Dendritic cell treated with granulocyte-macrophage colony-stimulating factor and Interleukin-4, amounts not matched to agents 40 ng/mL and 50 ng/mL, for 4 days (primary cell): ENCODE data around the gene ADRA2A.

Source experiments
- H3K27ac Mint-ChIP-seq: one replicate; pipeline ENCODE4 v1.8.0; 2022; ENCODE audit warnings: mild to moderate bottlenecking, mixed read lengths
- H3K27me3 Mint-ChIP-seq: one replicate; pipeline ENCODE4 v1.8.0; 2022; ENCODE audit warnings: mild to moderate bottlenecking, mixed read lengths
- H3K36me3 Mint-ChIP-seq: one replicate; pipeline ENCODE4 v1.8.0; 2022; ENCODE audit warnings: low read depth, mixed read lengths
- H3K4me1 Mint-ChIP-seq: one replicate; pipeline ENCODE4 v1.8.0; 2022; ENCODE audit warnings: low read depth, mixed read lengths
- H3K4me3 Mint-ChIP-seq: one replicate; pipeline ENCODE4 v1.8.0; 2022; ENCODE audit warnings: mild to moderate bottlenecking, moderate library complexity, mixed read lengths
- H3K9me3 Mint-ChIP-seq: one replicate; pipeline ENCODE4 v1.8.0; 2022; ENCODE audit warnings: mixed read lengths
- intact Hi-C: fragments of 100-400 bp; cut with micrococcal nuclease; formaldehyde crosslinking; loops from one replicate; pipeline ENCODE4 v1.15.0; 2022

ADRA2A gene

DNA sequence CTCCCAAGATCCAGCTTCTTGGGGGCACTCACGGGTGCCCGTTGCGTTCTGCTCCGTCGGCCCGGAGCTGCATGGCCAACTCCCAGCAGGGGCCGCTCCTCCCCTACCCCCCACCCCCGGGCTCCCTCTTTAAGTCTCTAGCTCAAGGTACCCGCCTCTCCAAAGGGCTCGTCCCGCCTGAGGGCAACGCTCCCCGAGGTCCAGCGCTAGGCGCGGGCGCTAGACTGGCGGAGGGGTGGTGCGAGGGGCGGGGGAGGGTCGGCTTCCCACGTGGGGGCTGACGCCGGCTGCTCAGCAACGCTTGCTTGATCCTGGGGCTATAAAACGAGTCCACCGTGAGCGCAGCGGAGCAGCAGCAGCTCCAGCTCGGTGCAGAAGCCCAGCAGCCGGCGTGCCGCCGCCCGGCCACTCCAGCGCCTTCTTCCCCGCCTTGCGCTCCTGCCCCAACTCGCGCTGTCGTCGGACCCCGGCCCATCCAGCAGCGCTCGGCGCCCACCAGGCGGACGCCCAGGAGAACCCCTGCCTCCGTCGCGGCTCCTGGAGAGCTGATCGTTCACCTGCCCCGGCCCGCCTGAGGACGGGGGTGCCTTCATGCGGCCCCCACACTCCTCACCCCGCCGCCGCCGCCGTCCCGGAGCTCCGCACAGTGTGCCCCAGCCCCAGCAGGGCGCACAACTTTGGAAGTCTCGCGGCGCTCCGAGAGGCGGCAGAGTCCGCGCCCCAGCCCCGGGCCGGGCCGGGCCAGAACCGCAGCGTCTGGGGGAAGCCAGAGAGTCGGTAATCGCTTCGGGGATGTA lies at the start of gene ADRA2A:
ADRA2A (plus strand) TSS at position 348 of the 797 bp plus-strand sequence. CDS start 968 bp downstream, outside the sequence.
- Mint-ChIP-seq H3K36me3 (no peaks in the 10 kb centered on the region), H3K4me3 (peak within 1 kb of the TSS; percentile 78), H3K27me3 (peaks cover 76% of the 10 kb centered on the region), H3K4me1 (peaks cover 22% of the 10 kb centered on the region), H3K27ac (no peak within 1 kb of the TSS), H3K9me3 (no peaks in the 10 kb centered on the region)
- intact Hi-C loops = no loop called here

DNA sequence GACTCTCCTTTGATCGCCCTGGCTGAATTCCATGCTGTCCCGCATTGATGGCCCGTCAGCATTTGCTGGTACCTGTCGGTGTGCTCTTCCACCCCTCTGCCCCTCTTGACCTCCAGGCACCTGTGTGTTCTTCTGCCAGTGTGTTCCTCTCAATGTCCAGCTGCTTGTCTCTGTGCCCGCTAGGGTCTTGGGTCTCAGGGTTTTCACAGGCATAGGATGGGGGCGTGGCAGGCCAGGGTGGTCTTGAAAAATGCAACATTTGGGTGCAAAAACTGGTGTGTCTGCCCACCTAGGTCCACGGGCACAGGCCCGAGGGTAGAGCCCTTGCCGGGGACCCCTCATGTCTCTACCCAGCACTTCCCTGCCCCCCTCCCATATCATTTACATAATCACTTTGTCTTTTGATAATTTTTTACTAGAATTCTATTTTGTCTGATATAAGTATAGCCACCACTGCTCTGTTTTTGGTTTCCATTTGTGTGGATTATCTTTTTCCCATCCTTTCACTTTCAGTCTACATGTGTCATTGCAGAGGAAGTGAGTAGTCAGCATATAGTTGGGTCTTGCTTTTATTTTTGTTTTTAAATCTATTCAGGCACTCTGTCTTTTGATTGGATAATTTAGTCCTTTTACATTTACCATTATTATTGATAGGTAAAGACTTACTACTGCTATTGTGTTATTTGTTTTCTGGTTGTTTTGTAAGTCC lies 46.6 kb upstream of the ADRA2A start:
- Mint-ChIP-seq H3K27me3 (no peaks in the 10 kb centered on the region), H3K9me3 (peaks cover 68% of the 10 kb centered on the region), H3K4me3 (no peak overlapping the region), H3K4me1 (peaks cover 8% of the 10 kb centered on the region), H3K27ac (no peak overlapping the region), H3K36me3 (peaks cover 61% of the 10 kb centered on the region)
- intact Hi-C loops = no loop called here

DNA sequence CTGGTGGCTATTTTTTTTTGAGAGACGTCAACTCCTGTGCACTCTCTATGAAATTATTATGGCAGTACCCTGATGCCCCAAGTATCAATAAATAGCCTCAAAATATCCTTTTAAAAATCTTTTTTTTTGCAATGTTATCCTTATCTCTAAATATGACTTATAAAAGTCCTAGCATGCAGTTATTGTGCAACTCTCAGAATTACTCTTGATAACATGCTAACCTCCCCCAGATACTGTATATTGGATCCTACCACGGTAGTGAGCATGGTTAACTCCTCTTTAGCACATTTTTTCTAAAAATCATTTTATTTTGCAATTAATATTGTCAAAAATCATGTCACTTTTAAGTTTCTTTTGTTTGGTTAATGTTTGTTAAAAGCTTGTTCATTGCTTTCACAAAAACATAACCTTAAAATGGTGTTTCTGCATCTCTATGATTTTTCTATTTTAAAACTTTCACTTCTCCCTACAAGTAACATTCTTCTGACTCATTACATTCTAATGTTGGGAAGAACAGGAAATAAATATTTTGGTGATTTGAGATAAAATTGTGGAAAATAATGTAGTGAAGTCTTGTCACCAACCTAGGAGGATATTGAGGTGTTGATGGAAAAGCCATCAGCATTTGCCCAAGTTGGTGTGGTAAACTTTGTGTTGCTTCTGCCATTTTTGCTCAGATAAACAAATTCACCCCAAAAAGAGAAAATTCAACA lies 42.1 kb upstream of the ADRA2A start:
- Mint-ChIP-seq H3K27me3 (no peaks in the 10 kb centered on the region), H3K4me3 (no peak overlapping the region), H3K36me3 (peaks cover 47% of the 10 kb centered on the region), H3K4me1 (peaks cover 8% of the 10 kb centered on the region), H3K27ac (no peak overlapping the region), H3K9me3 (peaks cover 63% of the 10 kb centered on the region)
- intact Hi-C loops = no loop called here

DNA sequence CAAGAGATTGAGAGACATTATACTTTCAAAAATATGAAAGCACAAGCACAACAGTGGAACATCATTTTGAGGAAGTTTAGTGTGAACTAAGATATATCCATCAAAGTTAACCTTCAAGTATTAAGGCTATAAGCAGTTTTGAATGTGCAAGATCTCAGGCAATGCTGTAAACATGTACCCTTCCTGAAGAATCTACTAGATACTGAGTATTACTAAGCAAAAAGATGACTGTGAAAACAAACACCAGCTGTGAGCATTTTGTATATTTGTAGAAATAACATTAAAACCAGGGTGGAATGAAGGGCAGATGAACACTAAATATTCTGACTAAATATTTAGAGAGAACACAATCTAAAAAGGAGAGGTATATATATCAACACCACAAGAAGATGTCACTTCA lies 41.3 kb upstream of the ADRA2A start:
- peaks cover 64% of the 10 kb centered on the region for H3K9me3 Mint-ChIP-seq
- intact Hi-C loops = no loop called here
- no peaks in the 10 kb centered on the region for H3K27me3 Mint-ChIP-seq

DNA sequence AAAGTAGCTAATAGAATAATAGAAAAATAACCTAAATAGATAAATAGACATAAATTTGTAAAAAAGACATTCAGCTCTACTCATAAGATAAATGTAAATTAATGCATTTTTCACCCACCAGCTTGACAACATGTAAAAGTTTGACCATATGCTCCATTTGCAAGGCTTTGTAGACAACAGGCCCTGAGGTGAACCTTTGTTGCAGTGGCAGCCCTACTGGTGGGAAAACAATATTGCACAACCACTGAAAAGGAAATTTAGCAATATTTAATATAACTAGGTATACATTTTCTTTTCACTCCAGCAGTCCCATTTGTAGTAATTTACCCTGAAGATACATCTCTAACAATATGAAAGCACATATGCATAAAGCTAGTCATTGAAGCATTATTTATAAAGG lies 39.0 kb upstream of the ADRA2A start:
- Mint-ChIP-seq H3K4me1 (no peaks in the 10 kb centered on the region), H3K9me3 (peaks cover 72% of the 10 kb centered on the region), H3K27ac (no peak overlapping the region), H3K4me3 (no peak overlapping the region), H3K36me3 (peaks cover 25% of the 10 kb centered on the region), H3K27me3 (no peaks in the 10 kb centered on the region)
- intact Hi-C loops = no loop called here

More for the DNA sequence above, 41.3 kb upstream of the ADRA2A start:
- Mint-ChIP-seq H3K4me1 (peaks cover under 1% of the 10 kb centered on the region), H3K4me3 (no peak overlapping the region), H3K27ac (no peak overlapping the region), H3K36me3 (peaks cover 41% of the 10 kb centered on the region)

DNA sequence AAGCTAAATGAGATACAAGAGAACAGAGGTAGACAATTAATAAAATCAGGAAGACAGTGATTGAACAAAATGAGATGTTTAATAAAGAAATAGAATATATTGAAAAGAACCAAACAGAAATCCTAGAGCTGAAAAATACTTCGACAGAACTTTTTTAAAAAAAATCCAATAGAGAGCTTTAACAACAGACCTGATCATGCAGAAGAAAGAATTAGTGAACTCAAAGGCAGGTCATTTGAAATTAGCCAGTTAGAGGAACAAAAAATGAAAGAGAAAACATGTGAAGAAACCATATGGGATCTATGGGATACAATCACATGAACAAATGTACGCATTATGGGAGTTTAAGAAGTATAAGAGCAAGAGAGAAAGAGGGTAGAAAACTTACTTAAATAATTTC lies 37.3 kb upstream of the ADRA2A start:
- Mint-ChIP-seq H3K27me3 (no peaks in the 10 kb centered on the region), H3K4me1 (no peaks in the 10 kb centered on the region)
- intact Hi-C loops = no loop called here

DNA sequence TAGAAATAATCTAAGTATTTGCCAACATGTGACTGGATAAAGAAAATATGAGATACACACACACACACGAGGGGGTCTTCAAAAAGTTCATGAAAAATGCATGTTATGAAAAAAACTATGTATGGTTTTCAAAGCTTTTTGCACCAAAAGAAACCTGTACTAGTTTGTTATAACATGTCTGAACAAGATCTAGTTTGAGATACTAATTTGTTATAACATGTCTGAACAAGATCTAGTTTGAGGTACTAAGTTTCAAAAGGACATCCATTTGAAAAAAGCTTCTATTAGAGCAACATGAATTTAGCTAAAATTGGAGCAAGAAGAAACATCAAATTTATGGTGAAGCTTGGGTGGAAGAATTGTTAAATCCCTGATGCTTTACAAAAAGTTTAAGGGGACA lies 19.8 kb upstream of the ADRA2A start:
- H3K27ac Mint-ChIP-seq = no peak overlapping the region
- H3K4me1 Mint-ChIP-seq = no peaks in the 10 kb centered on the region
- H3K27me3 Mint-ChIP-seq = peaks cover 4% of the 10 kb centered on the region
- peaks cover 27% of the 10 kb centered on the region for H3K9me3 Mint-ChIP-seq
- intact Hi-C loops = no loop called here
- H3K36me3 Mint-ChIP-seq = no peaks in the 10 kb centered on the region
- H3K4me3 Mint-ChIP-seq = no peak overlapping the region

More for the DNA sequence above, 37.3 kb upstream of the ADRA2A start:
- H3K9me3 Mint-ChIP-seq = peaks cover 72% of the 10 kb centered on the region
- peaks cover 10% of the 10 kb centered on the region for H3K36me3 Mint-ChIP-seq
- H3K4me3 Mint-ChIP-seq = no peak overlapping the region
- no peak overlapping the region for H3K27ac Mint-ChIP-seq

DNA sequence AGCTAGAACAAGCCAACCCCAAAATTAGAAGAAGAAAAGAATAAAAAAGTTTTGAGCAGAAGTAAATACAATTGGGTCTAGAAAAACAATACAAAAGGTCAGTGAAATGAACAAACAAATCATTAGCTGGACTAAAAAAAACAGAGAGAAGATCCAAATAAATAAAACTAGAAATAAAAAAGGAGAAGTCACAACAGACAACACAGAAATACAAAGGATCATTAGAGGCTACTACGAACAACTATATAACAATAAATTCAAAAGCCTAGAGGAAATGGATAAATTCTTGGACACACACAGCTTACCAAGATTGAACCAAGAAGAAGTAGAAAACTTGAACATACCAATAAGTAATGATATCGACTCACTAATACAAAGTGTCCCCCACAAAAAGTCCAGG lies 13.4 kb upstream of the ADRA2A start:
- Mint-ChIP-seq H3K27ac (no peak overlapping the region), H3K4me1 (no peaks in the 10 kb centered on the region), H3K4me3 (no peak overlapping the region), H3K27me3 (peaks cover 14% of the 10 kb centered on the region), H3K36me3 (no peaks in the 10 kb centered on the region), H3K9me3 (peaks cover 18% of the 10 kb centered on the region)
- intact Hi-C loops = no loop called here

DNA sequence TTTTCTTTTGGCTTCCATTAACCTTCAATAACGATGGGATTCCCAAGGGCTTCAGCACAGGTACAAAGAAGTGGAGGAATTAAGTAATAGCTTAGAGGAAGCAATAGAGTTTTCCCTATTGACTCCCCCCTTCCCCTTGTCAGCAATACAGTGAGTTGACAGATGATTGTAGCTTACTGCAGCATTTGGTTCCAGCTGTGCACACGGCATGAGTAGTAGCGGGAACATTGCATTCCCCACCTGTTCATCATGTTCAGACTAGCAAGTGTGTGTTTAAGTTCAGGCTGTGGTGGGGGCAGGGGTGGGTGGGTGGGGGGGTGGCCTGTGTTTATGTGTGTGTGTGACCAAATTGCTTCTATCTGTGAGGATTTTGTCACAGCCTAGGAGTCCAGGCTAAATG lies 4.6 kb upstream of the ADRA2A start:
- Mint-ChIP-seq H3K4me1 (peaks cover 16% of the 10 kb centered on the region), H3K27me3 (peaks cover 45% of the 10 kb centered on the region), H3K36me3 (no peaks in the 10 kb centered on the region), H3K9me3 (no peaks in the 10 kb centered on the region), H3K4me3 (no peak overlapping the region), H3K27ac (no peak overlapping the region)
- intact Hi-C loops = no loop called here

DNA sequence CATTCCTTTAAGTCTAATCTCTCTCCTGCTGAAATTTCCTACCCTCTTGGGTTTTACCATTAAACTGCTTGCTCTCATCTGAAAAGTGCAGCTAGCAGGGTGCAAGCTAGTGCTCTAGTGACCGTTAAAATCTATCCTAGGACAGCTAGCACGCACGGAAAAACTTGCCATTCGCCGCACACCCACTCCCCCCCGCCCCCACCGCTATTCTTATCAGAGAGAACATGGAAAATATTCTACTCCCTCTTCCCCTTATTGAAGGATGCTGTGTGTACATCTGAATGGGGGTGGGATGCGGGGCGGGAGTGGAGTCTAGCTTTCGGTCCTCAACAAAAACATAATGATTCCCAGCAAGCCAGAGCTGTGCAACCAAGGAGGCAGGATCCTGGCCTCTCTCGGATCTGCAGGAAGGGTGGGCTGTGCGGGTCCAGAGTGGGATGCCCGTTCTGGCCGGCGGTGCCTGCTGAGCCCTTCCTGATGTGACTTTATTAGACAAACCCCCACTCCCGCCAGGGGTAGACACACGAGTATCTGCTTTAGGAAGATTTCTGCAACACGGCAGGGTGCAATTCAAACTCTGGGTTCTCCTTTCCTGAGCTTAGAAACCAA lies 1.1 kb upstream of the ADRA2A start:
- Mint-ChIP-seq H3K4me1 (peaks cover 27% of the 10 kb centered on the region), H3K9me3 (no peaks in the 10 kb centered on the region), H3K36me3 (no peaks in the 10 kb centered on the region), H3K27ac (no peak overlapping the region), H3K4me3 (peak overlapping the region; percentile 78), H3K27me3 (peaks cover 74% of the 10 kb centered on the region)
- intact Hi-C loops = no loop called here

DNA sequence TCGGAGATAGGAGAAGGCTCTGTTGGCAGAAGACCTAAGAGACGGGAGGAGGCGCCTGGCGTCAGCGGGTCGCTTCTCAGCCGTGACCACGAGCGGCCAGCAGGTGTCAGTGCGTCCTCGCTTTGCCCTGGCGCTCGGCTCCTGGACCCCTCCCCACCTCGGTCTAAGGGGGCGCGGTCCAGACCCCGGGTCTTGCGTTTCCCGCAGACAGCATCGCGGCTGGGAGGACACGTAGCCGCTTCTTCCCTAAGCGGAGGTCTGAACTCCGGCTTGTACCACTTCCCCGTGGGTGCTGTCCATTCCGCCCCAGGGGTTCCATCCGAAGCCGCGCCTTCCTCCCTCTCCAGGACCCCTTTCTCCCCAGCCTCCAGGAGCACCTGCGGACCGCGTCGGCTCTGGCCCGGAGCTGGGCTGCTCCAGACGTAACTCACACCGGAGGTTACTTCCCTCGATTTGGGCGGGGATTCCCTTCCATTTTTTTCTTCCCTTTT lies 593 bp upstream of the ADRA2A start:
- peak overlapping the region; percentile 78 for H3K4me3 Mint-ChIP-seq
- H3K9me3 Mint-ChIP-seq = no peaks in the 10 kb centered on the region
- intact Hi-C loops = no loop called here
- H3K27me3 Mint-ChIP-seq = peaks cover 74% of the 10 kb centered on the region
- H3K27ac Mint-ChIP-seq = no peak overlapping the region
- H3K4me1 Mint-ChIP-seq = peaks cover 24% of the 10 kb centered on the region
- H3K36me3 Mint-ChIP-seq = no peaks in the 10 kb centered on the region

DNA sequence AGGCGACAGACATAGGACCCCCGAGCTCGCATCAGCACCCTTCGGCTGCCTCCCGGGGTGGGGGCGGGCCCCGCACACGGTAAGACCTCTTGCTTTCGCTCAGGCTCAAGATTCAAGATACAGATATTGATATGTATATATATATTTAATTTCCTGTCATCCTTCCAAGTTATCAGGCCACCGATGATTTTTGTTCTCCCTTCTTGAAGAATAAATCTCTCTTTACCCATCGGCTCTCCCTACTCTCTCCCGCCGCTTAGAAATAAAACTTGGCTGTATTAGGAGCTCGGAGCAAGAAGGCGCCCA lies 603 bp downstream of the ADRA2A start:
- H3K27me3 Mint-ChIP-seq = peaks cover 76% of the 10 kb centered on the region
- H3K4me3 Mint-ChIP-seq = peak overlapping the region; percentile 78
- no peaks in the 10 kb centered on the region for H3K36me3 Mint-ChIP-seq
- H3K4me1 Mint-ChIP-seq = peaks cover 22% of the 10 kb centered on the region
- intact Hi-C loops = no loop called here
- no peaks in the 10 kb centered on the region for H3K9me3 Mint-ChIP-seq
- H3K27ac Mint-ChIP-seq = no peak overlapping the region

DNA sequence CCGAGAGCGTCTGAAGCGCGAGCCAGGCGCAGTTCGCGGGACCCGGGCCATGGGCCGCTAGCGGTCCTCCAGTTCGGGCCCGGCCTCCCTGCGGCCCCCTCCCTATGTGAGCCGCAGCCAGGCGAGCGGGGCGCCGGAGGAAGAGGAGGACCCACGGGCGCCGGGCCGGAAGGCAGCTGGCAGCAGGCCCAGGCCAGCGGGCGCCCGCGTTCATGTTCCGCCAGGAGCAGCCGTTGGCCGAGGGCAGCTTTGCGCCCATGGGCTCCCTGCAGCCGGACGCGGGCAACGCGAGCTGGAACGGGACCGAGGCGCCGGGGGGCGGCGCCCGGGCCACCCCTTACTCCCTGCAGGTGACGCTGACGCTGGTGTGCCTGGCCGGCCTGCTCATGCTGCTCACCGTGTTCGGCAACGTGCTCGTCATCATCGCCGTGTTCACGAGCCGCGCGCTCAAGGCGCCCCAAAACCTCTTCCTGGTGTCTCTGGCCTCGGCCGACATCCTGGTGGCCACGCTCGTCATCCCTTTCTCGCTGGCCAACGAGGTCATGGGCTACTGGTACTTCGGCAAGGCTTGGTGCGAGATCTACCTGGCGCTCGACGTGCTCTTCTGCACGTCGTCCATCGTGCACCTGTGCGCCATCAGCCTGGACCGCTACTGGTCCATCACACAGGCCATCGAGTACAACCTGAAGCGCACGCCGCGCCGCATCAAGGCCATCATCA lies 1.1 kb downstream of the ADRA2A start:
- no peak overlapping the region for H3K27ac Mint-ChIP-seq
- H3K9me3 Mint-ChIP-seq = no peaks in the 10 kb centered on the region
- peaks cover 73% of the 10 kb centered on the region for H3K27me3 Mint-ChIP-seq
- peak overlapping the region; percentile 78 for H3K4me3 Mint-ChIP-seq
- no peaks in the 10 kb centered on the region for H3K36me3 Mint-ChIP-seq
- H3K4me1 Mint-ChIP-seq = peaks cover 22% of the 10 kb centered on the region
- intact Hi-C loops = no loop called here
